AG09309 (cell line): Measurements from ENCODE around the gene S100A14.

ENCODE experiments used
- DNase-seq: peaks from one replicate; pipeline ENCODE4 v3.0.0-alpha.2; 2010; ENCODE audit warnings: low read depth
- H3K4me3 ChIP-seq: 2 replicates; pipeline ENCODE4 v1.5.1; 2011; ENCODE audit warnings: mild to moderate bottlenecking, low read depth, low read length, moderate library complexity; ENCODE audit not compliant: control insufficient read depth
- CTCF ChIP-seq: IDR thresholded peaks from 2 replicates; pipeline ENCODE4 v1.5.1; 2011; ENCODE audit warnings: mild to moderate bottlenecking, low read depth, low read length, inconsistent platforms; ENCODE audit not compliant: insufficient read depth, control insufficient read depth; ENCODE audit errors: missing control alignments

Gene S100A14

GRCh38 chr1:153608089-153608682, 7.9 kb downstream of the S100A14 start:
- DNase-seq: no peak
- TF ChIP-seq CTCF: no peak
- peak overlapping the region; percentile 35 for H3K4me3 ChIP-seq

- TF ChIP-seq CTCF: no peak
- H3K4me3 ChIP-seq: no peak overlapping the region
- DNase-seq: no peak
Observed at GRCh38 chr1:153607381-153607780, 8.7 kb downstream of the S100A14 start.

- TF ChIP-seq CTCF: no peak
- no peak for DNase-seq
- no peak overlapping the region for H3K4me3 ChIP-seq
Observed at GRCh38 chr1:153606194-153606593, 9.9 kb downstream of the S100A14 start.

GRCh38 chr1:153602749-153603148, 13.4 kb downstream of the S100A14 start:
- no peak for TF ChIP-seq CTCF

GRCh38 chr1:153599847-153600246, 16.3 kb downstream of the S100A14 start:
- DNase-seq: no peak
- TF ChIP-seq CTCF: no peak
- H3K4me3 ChIP-seq: no peak overlapping the region

More at GRCh38 chr1:153602749-153603148, 13.4 kb downstream of the S100A14 start:
- no peak overlapping the region for H3K4me3 ChIP-seq
- DNase-seq: no peak

- no peak overlapping the region for H3K4me3 ChIP-seq
- DNase-seq: no peak
- no peak for TF ChIP-seq CTCF
Observed at GRCh38 chr1:153598309-153599172, 17.6 kb downstream of the S100A14 start.
